ENCODE data around the gene SPCS1.
"Not testable (repeated sequence)": the region's sequence is repeated elsewhere in the genome, so short reads cannot be mapped to it uniquely, and the experiment has no call there.

The SPCS1 gene

DNA sequence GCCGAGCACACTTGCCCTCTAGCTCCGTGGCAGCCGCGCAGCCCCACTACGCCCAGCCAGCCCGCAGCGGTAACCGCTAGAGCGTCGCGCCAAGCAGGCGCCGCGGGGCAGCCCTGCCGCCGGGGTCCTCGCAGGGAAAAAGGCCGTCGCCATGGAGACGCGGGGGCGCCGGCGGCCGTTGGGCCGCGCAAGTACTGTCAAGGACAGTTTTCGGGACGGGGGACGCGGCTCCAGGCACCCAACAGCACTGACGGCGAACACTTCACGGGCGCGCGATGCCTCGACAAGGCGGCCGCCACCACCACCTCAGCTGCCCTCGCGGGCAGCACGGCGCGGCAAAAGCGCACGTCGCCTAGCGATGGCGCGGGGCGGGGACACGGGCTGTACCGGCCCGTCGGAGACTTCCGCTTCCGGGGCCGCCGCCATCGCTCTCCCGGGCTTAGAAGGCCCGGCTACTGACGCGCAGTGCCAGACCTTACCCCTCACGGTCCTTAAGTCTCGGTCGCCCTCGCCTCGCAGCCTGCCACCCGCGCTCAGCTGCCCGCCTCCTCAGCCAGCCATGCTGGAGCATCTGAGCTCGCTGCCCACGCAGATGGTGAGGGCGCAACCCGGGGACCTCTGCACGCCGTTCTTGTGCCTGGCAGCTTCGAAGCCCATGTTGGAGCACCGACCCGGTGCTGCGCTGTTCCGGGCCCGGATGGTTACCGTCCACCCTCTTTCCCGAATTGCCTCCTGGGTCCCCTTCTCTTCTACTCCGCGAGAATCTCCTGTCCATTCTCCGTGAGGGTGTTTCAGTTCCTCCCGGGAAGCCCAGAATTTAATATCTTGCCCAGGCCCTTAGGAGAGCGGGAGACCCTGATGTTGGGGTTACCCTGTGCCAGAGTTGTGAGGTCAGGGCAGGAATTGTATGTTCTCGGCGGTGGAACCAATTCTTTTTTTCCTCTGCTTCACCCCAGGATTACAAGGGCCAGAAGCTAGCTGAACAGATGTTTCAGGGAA is at the start of gene SPCS1, which contains the start of gene GLT8D1:
Gene SPCS1, plus strand, starts transcription at position 419 of the 999 bp plus-strand sequence. Its CDS starts 141 bp downstream, at position 560.
Gene GLT8D1, minus strand, starts transcription at position 104 of the 999 bp plus-strand sequence. CDS start 5,331 bp downstream, outside the sequence.
- peak within 1 kb of the TSS; percentile 91 for H3K9ac ChIP-seq (ENCODE audit: low read length)
- no peaks in the 10 kb centered on the region for H3K36me3 ChIP-seq (ENCODE audit: control insufficient read depth, insufficient read depth, low read length)
- H3K27ac ChIP-seq (ENCODE audit: low read depth, low read length) = peak within 1 kb of the TSS; percentile 92
- H3K4me1 ChIP-seq (ENCODE audit: control insufficient read depth, insufficient read depth, low read length) = peaks cover 10% of the 10 kb centered on the region
- H3K4me3 ChIP-seq (ENCODE audit: low read length) = peak within 1 kb of the TSS; percentile 97
- H3K27me3 ChIP-seq (ENCODE audit: control insufficient read depth, insufficient read depth, low read length) = no peaks in the 10 kb centered on the region

DNA sequence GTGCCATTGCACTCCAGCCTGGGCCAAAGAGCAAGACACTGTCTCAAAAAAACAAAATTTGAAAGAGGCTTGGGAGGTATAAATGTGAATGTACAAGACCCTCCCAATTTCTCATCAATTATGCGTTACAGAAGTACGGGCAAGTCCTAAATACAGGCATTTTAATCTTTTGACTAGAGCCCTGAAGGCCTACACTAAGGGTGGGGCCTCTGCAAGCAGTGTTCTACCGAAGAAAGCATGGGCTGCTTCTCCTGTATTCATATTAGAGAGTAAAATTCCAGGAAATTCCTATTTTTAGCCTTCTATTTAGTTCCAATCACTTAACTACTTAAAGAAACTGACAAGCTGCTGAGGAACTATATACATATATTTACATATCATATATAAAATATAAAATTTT is 45.9 kb upstream of the SPCS1 start:
- Histone ChIP-seq H3K27me3 (ENCODE audit: control insufficient read depth, insufficient read depth, low read length) (no peaks in the 10 kb centered on the region), H3K27ac (ENCODE audit: low read depth, low read length) (no peak overlapping the region), H3K4me1 (ENCODE audit: control insufficient read depth, insufficient read depth, low read length) (no peaks in the 10 kb centered on the region), H3K4me3 (ENCODE audit: low read length) (no peak overlapping the region), H3K9ac (ENCODE audit: low read length) (no peak overlapping the region), H3K36me3 (ENCODE audit: control insufficient read depth, insufficient read depth, low read length) (peaks cover 30% of the 10 kb centered on the region)

DNA sequence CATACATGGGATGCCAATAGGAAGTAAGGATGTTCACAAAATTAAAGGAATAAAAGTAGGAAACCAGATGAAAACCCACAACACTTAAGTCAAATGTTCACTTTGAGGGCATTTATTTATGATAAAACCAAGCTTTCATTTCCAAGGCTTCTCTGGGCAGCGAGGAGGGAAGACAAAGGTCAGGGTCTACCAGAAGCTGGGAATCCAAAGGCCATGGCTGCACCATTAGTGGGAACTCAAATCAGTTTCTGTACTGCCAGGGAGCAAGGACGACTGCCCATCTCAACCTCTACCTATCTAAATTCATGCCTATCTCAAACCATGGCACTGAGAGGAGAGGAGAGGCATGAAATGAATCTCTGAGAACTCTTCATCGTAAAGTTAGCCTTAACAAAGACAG is 42.8 kb upstream of the SPCS1 start:
- Histone ChIP-seq H3K27me3 (ENCODE audit: control insufficient read depth, insufficient read depth, low read length) (no peaks in the 10 kb centered on the region), H3K4me1 (ENCODE audit: control insufficient read depth, insufficient read depth, low read length) (no peaks in the 10 kb centered on the region), H3K4me3 (ENCODE audit: low read length) (no peak overlapping the region), H3K36me3 (ENCODE audit: control insufficient read depth, insufficient read depth, low read length) (peaks cover 29% of the 10 kb centered on the region), H3K9ac (ENCODE audit: low read length) (no peak overlapping the region), H3K27ac (ENCODE audit: low read depth, low read length) (no peak overlapping the region)

DNA sequence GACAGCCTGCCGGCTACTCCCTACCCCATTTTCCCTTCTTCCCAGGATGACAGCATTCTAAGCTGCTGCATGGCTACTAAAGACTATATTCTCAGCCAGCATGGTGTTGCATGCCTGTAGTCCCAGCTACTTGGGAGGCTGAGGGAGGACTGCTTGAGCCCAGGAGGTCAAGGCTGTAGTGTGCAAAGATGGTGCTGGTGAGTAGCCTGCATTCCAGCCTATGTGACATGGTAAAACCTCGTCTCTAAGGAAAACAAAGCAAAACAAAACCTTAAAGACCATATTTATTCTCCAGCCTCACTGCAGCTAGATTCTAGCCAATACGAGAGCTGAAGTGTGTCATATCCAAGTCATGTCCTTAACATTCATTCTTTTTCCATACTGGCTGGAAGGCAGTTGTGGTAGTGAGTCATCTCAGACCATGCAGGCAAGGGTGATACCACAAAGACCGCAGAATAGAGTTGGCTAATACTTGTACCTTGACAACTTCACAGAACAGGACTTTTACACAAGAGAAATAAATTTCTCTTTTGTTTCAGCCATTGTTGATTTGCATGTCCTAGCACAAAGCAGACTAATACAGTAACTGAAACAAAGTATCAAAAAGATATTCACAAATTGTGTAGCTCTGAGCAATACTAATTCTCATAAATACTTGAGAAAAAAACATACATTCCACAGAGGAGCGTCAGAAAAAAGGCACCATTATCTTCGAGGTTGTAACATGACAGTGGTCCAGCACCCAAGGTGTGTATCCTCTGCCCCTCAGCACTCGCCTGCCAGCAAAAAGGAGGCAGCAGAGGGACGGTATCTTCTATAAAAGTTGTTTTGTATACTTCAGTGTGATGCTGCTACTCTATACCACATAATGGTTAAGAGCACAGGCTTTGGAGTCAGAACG is 35.0 kb upstream of the SPCS1 start:
- H3K4me1 ChIP-seq (ENCODE audit: control insufficient read depth, insufficient read depth, low read length) = peaks cover 5% of the 10 kb centered on the region
- H3K27me3 ChIP-seq (ENCODE audit: control insufficient read depth, insufficient read depth, low read length) = no peaks in the 10 kb centered on the region
- peak overlapping the region; percentile 51 for H3K27ac ChIP-seq (ENCODE audit: low read depth, low read length)
- H3K36me3 ChIP-seq (ENCODE audit: control insufficient read depth, insufficient read depth, low read length) = peaks cover 11% of the 10 kb centered on the region
- H3K9ac ChIP-seq (ENCODE audit: low read length) = no peak overlapping the region
- no peak overlapping the region for H3K4me3 ChIP-seq (ENCODE audit: low read length)

DNA sequence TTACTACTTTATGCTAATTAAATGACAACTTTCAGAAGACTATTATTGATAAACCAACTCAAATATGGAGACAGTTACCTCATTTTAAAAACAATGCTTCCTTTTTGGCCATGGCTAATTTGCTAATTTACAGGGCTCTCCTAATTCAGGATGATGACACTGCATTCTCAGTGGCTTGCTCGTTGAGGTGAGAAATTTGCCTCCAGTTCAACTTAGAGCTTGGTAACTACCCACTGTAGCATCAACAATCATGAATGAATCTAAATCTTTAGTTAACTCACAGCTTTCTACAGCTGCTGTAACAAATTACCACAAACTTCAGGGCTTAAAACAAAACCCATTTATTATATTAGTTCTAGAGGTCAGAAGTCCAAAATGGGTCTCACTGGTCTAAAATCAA is 34.2 kb upstream of the SPCS1 start:
- peaks cover 5% of the 10 kb centered on the region for H3K4me1 ChIP-seq (ENCODE audit: control insufficient read depth, insufficient read depth, low read length)
- H3K9ac ChIP-seq (ENCODE audit: low read length) = no peak overlapping the region
- no peak overlapping the region for H3K27ac ChIP-seq (ENCODE audit: low read depth, low read length)
- H3K27me3 ChIP-seq (ENCODE audit: control insufficient read depth, insufficient read depth, low read length) = no peaks in the 10 kb centered on the region
- H3K4me3 ChIP-seq (ENCODE audit: low read length) = no peak overlapping the region
- H3K36me3 ChIP-seq (ENCODE audit: control insufficient read depth, insufficient read depth, low read length) = peaks cover 14% of the 10 kb centered on the region

DNA sequence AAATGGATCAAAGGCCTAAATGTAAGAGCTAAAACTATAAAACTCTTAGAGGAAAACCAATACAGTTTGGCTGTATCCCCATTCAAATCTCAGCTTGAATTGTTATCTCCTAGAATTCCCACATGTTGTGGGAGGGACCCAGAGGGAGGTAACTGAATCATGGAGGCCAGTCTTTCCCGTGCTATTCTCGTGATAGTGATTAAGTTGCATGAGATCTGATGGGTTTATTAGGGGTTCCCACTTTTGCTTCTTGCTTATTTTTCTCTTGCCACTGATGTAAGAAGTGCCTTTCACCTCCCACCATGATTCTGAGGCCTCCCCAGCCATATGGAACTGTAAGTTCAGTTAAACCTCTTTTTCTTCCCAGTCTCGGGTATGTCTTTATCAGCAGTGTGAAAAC is 29.7 kb upstream of the SPCS1 start:
- peaks cover 26% of the 10 kb centered on the region for H3K36me3 ChIP-seq (ENCODE audit: control insufficient read depth, insufficient read depth, low read length)
- not testable (repeated sequence) for H3K4me1 ChIP-seq (ENCODE audit: control insufficient read depth, insufficient read depth, low read length); H3K4me3 ChIP-seq (ENCODE audit: low read length); H3K27me3 ChIP-seq (ENCODE audit: control insufficient read depth, insufficient read depth, low read length); H3K27ac ChIP-seq (ENCODE audit: low read depth, low read length); H3K9ac ChIP-seq (ENCODE audit: low read length)

DNA sequence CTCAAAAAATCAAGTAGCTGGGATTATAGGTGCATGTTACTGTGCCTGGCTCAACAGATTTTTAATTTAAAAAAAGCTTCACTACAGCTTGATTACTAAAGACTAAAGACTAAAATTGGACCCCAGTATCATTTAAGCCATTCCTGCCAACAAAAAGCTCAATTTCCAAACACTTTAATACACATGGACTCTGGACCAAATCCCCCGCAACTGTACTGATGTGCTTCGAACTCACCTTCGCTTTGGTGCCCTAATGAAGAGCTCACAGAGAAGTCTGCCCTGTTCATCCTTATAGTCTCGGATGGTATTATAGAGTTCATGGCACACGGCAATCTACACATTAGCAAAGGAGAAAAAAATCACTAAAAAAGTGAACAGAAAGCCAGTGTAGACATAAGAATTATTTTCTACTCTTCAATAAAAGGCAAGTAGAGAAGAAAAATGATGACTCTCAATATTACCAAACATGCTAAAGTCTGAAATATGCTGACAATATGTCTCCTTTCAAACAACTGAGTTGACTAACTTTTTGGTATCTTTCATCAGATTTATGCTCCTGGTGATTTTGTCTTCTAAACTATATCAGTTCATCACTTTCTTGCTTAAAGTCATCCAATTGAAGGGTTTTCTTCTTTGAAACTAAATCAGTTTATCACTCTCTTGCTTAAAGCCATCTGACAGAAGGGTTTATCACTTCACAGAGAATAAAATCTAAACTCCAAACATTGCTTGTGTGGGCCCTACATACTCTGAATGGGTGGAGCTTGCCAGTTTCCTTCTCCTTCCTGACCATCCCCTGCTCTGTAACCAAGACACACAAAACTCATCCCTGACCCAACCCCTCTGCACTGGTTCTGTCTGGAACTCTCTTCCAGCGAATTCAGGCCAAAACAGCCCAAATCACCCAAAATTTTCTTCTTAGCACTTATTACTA is 27.4 kb upstream of the SPCS1 start:
- Histone ChIP-seq H3K36me3 (ENCODE audit: control insufficient read depth, insufficient read depth, low read length) (peaks cover 21% of the 10 kb centered on the region), H3K4me1 (ENCODE audit: control insufficient read depth, insufficient read depth, low read length) (no peaks in the 10 kb centered on the region), H3K4me3 (ENCODE audit: low read length) (no peak overlapping the region), H3K27ac (ENCODE audit: low read depth, low read length) (no peak overlapping the region), H3K9ac (ENCODE audit: low read length) (no peak overlapping the region), H3K27me3 (ENCODE audit: control insufficient read depth, insufficient read depth, low read length) (no peaks in the 10 kb centered on the region)

DNA sequence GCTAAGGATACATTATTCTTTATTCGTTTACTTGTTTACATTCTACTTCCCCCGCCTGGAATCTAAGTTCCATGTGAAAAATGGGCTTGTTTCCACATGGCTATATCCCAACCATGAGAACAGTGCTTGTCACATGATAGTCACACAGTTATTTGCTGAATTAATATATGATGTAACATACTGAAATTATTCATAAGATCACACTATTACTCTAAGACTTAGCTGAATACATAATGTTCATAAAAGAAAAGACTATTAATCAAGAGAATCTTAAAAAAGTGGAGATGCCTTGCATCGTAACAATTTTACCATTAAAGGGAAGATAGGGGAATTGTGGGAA is 26.7 kb upstream of the SPCS1 start:
- Histone ChIP-seq H3K36me3 (ENCODE audit: control insufficient read depth, insufficient read depth, low read length) (peaks cover 21% of the 10 kb centered on the region), H3K27me3 (ENCODE audit: control insufficient read depth, insufficient read depth, low read length) (no peaks in the 10 kb centered on the region), H3K4me3 (ENCODE audit: low read length) (no peak overlapping the region), H3K4me1 (ENCODE audit: control insufficient read depth, insufficient read depth, low read length) (peaks cover under 1% of the 10 kb centered on the region), H3K9ac (ENCODE audit: low read length) (no peak overlapping the region), H3K27ac (ENCODE audit: low read depth, low read length) (no peak overlapping the region)

DNA sequence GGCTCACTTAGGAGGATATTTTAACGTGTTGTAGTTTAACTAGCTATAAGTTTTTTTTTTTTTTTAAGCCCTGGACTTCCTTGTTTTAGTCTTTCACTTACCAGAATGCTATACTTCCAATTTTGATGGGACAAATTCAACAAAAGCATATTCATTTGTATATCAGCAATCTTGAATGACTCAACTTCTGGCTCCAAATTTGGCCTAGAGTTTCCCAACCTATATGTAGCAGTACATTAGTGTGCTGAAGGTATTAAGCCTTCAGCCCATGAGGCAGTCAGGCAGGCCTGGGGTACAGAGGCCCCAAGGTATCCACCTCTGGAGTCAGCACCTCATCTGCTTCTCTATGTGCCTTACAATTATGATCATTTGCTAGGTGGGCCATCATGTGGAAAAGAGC is 26.1 kb upstream of the SPCS1 start:
- no peak overlapping the region for H3K4me3 ChIP-seq (ENCODE audit: low read length)
- H3K27me3 ChIP-seq (ENCODE audit: control insufficient read depth, insufficient read depth, low read length) = no peaks in the 10 kb centered on the region
- peaks cover 7% of the 10 kb centered on the region for H3K4me1 ChIP-seq (ENCODE audit: control insufficient read depth, insufficient read depth, low read length)
- no peak overlapping the region for H3K27ac ChIP-seq (ENCODE audit: low read depth, low read length)
- H3K9ac ChIP-seq (ENCODE audit: low read length) = no peak overlapping the region
- peaks cover 19% of the 10 kb centered on the region for H3K36me3 ChIP-seq (ENCODE audit: control insufficient read depth, insufficient read depth, low read length)

DNA sequence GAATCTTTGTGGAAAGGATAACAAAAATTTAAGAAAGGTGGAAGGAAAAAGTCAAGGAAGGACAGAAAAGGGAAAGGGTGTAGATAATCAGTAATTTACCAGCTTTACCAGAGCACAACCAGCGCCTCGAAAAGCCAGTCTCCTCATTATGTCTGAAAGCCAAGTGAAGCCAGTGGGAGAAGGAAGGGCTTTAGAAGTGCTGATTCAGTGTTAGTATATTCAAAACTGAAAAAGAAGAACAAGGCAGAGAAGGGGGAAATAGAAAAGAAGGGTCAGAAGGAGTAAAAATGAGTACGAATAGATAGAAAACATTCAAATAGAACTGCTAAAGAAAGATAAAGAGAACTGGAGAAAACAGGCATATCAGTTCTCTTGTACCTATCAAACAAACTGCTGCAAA is 24.3 kb upstream of the SPCS1 start:
- Histone ChIP-seq H3K27ac (ENCODE audit: low read depth, low read length) (no peak overlapping the region), H3K9ac (ENCODE audit: low read length) (no peak overlapping the region), H3K4me3 (ENCODE audit: low read length) (no peak overlapping the region), H3K4me1 (ENCODE audit: control insufficient read depth, insufficient read depth, low read length) (peaks cover 13% of the 10 kb centered on the region), H3K36me3 (ENCODE audit: control insufficient read depth, insufficient read depth, low read length) (peaks cover 16% of the 10 kb centered on the region), H3K27me3 (ENCODE audit: control insufficient read depth, insufficient read depth, low read length) (no peaks in the 10 kb centered on the region)

DNA sequence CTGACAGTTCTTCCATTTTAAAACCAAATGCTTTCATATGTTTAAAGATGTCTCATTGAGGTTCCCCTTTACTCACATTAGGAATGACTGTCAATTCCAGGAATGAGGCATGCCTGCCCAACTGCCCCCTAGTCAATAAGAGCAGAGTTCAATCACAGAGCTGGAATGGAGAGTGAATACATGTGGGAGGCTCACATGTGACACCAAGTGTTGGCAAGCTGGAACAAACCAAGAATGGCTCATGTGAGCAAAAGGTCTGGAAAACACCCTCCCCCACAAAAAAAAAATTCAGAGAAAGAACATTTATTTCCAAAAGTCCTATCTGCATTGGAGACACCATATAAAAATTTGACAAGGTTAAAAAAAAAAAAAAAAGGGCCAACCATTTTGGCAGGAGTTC is 23.9 kb upstream of the SPCS1 start:
- peaks cover 16% of the 10 kb centered on the region for H3K36me3 ChIP-seq (ENCODE audit: control insufficient read depth, insufficient read depth, low read length)
- no peak overlapping the region for H3K9ac ChIP-seq (ENCODE audit: low read length)
- no peaks in the 10 kb centered on the region for H3K27me3 ChIP-seq (ENCODE audit: control insufficient read depth, insufficient read depth, low read length)
- H3K4me3 ChIP-seq (ENCODE audit: low read length) = no peak overlapping the region
- H3K27ac ChIP-seq (ENCODE audit: low read depth, low read length) = no peak overlapping the region
- H3K4me1 ChIP-seq (ENCODE audit: control insufficient read depth, insufficient read depth, low read length) = peaks cover 17% of the 10 kb centered on the region

All from rectal smooth muscle tissue (tissue), 1 donor.